GM21381 (cell line): Measurements from ENCODE around the gene SGMS1.
"Not testable (repeated sequence)": the region's sequence is repeated elsewhere in the genome, so short reads cannot be mapped to it uniquely, and the experiment has no call there.

Experiments
- ATAC-seq: cut with Tn5 transposase; IDR thresholded peaks from one replicate; pipeline ENCODE4 v1.9.1; 2021; ENCODE audit warnings: mild to moderate bottlenecking, moderate library complexity; ENCODE audit not compliant: unreplicated experiment

SGMS1 gene

DNA sequence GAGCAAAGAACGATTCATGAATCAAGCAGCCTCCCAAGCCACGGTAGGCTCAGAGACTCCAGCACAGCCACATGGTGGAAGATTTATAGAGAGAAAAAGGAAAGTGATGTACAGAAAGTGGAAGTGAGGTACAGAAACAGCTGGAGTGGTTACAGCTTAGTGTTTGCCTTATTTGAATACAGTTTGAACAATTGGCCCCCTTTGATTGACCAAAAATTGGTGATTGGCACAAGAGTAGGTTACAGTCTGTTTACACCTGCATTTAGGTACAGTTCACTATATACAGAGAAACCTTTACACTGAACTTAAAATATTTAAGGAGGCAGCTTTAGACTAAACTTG, 236.1 kb downstream of the SGMS1 start:
- ATAC-seq: peak; percentile 46

DNA sequence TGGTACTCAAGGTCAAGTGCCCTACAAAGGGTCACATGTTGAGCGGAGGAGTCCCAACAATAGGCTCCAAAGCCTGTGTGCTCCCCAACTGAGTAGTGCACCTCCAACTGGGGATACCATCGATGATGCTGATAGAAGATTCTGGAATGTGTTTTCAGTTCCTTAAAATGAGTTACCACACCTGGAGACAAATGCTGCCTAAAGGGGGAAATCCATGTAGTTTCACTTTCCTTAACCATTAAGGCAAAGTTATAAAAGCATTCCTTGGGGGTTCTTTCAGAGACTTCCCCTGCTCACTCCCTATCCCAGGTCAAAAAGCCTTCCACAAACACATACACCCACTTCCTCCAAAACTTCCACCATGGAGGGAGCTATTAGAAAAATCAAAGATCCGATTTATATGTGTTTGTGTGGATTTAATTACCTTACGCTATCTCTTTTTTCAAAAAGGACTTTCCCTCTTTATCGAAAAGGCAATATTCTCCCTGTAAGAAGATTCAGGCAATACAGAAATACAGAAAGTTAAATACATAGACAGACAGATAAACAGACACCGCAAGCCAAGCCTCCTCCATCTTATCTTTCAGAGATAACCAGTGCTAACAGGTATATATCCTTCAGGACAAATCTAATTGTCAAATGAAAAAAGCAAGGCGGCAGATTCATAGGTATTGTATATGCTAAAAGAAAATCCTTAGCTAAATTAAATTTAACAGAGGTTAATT, 236.6 kb downstream of the SGMS1 start:
- no peak for ATAC-seq

DNA sequence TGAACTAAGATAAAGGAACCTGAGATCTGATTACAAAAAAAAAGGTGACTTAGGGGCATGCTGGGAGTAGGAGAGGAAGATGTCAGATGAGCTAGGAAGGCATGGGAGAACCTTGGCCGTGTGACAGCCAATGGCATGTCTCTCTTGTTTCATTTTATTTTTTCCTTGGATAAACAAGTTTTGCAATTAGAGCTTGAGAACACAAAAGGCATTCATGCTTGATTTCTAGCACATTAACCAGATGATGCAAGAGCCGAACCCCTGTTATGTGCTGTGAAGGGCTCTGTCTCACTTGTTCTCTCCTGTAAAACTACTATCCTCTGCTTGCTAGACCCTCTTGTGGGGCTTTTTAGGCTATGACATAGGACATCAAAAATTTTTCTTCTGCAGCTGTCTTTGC, 238.1 kb downstream of the SGMS1 start:
- ATAC-seq: no peak

DNA sequence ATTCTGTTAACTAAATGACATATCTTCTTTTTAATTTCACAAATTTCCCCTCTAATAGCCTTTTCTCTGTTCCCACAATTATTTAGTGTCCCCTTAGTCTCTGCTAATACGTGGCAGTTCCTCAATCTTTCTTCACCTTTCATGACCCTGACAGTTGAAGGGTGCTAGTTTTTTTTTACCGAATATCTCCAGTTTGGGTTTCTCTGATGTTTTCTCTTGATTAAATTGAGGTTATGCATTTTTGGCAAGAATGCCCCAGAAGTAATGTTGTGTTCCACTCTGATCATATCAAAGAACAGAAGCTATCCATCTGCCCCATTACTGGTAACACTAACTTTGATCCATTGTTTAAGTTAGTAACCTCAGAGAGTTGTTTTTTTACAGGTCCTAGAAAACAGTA, 238.9 kb downstream of the SGMS1 start:
- ATAC-seq: no peak

DNA sequence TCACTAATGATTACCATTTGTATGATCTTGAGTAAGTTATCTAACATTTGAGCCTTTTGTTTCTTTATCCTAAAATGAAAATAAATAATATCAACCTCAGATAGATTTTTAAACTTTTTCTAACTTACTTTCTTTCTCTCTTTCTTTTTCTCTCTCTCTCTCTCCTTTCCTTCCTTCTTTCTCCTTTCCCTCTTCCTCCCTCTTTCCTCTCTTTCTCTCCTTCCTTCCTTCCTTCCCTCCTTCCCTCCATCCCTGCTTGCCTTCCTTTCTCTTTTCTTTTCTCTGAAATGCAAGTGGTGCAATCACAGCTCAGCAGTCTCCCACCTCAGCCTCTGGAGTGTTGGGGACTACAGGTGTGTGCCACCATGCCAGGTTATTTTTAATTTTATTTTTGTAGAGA, 239.5 kb downstream of the SGMS1 start:
- no peak for ATAC-seq

DNA sequence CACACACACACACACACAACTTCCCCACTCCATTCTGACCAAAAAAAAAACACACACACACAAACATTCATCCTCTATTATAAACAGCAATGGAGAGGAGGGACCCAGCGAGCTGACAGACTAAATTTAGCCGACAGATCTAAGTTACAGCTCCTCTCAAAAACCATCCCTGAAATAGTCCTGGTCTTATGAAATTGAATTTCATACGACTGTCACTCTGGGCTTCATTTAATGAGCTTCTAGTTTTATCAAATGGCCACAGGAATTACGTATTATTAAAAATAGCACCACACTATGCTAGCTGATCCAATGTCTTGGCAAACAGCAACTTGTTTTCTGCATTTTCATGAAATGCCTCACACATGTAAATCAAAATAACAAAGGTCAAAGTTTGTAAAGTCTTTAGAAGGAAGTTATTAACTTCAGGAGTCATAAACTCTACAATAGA, 241.2 kb downstream of the SGMS1 start:
- ATAC-seq: no peak

DNA sequence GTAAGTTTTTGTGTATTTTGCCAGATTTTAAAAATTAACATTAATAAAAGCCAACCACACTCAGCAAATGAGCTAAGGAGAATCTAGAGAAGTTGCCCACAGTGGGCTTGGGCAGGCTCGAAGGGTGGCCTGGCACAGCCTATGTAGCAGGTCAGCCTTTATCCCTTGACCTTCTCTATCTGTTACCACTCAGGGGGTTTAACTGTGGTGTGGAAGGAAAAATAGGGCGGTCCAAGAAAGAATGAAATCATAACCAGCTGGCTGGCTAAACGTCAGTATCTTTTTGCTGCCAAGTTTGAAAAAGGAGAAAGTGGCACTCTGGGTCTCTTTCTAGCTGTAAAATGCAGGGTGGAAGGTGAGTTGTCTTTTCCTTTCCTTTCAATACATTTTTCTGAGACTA, 242.1 kb downstream of the SGMS1 start:
- ATAC-seq: no peak

DNA sequence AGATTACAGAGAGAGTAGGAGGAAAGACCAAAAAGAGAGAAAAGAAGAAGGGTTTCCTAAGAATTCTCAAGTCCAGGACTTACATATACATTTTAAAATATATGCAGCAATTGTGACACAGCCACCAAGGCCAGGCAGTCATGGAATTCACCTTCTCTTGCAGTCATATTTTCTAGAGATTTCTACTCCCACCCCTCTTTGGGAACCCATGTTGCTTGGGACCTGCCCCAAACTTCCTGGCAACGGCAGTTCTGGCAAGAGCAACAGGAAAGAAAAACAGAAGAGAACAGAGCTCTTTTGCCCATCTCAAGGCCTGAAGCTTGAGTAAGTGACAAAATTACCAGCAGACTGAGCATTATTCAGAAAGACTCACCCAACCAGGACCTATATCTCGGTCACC, 244.1 kb downstream of the SGMS1 start:
- no peak for ATAC-seq

DNA sequence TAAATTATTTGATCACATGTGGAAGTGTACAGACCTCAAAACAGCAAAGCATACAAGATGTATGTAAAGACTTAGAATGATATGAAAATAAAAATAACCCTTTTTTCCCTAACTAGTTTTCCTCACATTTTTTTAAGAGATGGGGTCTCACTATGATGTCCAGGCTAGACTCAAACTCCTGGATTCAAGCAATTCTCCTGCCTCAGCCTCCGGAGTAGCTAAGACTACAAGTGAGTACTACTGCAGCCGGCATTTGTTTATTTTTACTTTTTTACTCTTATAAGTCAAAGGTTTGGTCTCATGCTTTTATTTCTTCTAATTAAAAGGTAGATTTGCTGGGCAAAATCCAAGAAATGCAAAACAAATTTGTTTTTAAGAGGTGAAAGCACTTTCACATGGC, 248.0 kb downstream of the SGMS1 start:
- no peak for ATAC-seq

DNA sequence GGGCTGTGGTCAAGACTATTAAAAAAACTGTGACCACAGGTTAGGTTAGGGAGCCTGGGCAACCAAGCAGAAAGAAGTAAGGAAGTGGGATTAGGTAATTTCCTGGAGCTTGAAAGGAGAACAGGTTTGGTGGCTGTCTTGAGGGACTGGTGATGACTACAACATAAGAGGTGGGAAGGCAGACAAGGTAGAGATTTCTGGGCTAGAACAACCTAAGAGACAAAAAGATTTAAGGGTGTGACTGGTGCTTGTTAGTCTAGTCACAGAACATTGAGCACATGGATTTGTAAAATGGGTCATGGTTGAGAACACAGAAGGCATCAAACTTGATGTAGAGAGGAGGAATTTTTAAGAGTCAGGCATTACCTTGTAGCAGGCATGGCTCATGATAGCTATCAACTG, 248.7 kb downstream of the SGMS1 start:
- ATAC-seq: no peak

DNA sequence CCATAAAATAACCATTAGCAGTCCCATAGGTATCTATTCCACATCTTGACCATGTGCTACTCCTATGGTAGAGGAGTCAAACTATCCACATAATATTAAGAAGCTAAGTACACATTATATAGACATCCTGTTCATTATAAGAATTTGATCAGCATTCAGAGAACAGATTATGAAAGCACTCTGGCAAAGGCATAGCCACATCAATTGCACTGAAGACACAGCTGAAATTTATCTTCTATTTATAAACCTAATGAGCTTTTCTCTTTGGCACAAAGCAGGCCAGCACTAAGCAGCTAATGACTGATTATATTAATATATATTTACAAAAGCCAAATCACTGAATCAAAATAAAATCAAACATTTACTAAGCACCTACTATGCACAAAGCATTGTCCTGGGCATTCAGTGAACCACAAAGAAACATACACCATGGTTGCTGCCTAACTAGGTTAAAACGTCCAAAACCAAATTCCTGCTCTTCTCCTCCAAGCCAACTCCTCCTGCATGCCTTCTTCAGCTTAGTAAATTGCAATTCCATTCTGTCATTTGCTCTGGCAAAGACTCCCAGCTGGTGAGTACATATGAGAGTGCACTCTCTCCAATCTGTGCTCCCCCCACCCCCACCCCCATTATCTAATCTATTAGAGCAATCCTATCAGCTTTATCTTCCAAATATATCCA, 249.8 kb downstream of the SGMS1 start:
- no peak for ATAC-seq

DNA sequence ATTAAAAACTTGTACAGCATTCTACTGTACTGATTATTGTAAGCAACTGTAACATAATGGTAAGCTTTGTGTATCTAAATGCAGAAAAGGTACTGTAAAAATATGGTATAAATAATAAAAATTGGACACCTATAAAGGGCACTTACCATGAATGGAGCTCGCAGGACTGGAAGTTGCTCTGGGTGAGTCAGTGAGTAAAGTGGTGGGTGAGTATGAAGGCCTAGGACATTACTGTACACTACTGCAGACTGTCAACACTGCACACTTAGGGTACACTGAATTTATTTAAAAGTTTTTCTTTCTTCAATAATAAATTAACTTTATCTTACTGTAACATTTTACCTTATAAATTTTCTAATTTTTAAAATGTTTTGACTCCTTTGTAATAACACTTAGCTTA, 253.8 kb downstream of the SGMS1 start:
- no peak for ATAC-seq

DNA sequence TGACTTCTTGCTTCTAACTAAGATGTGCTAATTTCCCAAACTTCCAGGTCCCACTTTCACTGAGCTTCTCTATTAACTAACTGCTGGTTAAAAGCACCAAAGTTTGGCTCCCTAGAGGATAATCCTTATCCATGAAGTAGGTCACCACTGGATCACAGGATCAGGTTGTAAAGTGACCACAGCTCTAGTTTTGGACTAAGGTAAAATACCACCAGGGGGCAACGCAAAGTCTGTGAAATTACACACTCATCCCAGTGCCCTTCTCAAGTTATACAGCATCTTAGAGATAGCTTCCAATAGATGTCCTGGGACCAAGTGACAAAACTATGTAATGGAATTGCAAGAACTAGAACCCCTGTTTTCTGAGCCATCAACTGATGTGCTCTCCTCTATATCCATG, 256.0 kb downstream of the SGMS1 start:
- ATAC-seq: no peak

DNA sequence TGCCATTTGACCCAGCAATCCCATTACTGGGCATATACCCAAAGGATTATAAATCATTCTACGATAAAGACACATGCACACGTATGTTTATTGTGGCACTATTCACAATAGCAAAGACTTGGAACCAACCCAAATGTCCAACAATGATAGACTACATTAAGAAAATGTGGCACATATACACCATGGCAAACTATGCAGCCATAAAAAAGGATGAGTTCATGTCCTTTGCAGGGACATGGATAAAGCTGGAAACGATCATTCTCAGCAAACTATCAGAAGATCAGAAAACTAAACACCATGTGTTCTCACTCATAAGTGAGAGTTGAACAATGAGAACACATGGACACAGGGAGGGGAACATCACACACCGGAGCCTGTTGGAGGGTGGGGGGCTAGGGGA, 257.3 kb downstream of the SGMS1 start:
- not testable (repeated sequence) for ATAC-seq

DNA sequence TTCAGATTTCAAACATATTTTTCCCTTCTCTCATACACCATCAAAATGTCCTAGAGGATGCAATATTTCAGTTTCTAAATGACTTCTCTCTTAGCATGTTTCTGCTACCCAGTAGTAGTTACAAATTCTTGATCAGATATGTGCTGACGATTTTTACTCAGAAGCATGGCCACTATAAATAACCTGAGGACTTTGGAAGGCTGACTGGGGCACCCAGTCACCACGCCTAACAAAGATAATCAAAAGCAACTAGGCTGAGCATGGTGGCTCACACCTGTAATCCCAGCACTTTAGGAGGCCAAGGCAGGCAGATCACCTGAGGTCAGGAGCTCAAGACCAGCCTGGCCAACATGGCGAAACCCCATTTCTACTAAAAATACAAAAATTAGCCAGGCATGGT, 259.0 kb downstream of the SGMS1 start:
- not testable (repeated sequence) for ATAC-seq

DNA sequence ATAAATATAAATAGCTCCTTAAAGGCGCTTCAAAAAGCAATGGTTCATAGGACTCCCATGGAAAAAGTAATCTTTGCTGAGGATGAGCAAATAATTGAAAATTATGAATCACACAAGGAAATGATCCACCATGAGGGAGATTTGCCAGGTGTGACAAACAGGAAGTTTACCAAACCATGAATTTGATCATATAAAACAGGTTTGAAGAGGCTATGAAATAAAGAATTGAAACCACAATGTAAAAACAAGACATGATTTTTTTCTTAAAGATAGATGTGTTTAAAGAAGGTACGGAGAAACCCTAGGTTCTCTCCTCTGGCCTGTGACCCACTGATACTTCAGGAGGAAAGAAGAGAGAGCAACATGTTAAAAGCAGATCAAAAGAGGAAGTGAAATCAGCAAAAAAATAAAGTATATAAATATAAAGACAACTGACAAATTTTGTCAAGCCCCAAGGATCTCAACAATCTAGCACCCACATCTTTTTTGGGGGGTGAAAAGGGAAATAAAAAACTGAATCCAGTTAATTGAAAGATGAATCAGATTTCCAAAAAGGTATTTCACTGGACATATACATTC, 261.1 kb downstream of the SGMS1 start:
- ATAC-seq: peak; percentile 76

DNA sequence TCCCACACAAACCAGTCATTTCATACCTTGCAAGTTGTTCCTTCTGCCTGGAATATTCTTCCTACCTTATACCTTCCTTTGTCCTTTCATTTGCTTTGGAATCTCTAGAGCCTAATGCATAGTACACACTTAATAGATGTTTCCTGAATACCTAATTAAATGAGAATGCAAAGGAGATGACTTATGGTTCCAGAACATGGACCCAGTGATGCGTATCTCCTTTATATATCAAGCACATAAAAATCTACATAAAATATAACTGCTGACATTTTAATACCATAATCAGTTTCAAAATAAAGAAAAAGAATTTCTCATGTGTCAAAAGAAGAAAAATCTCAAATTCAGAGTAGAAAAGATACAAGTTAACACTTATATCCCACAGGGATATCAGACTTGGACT, 261.8 kb downstream of the SGMS1 start:
- no peak for ATAC-seq

DNA sequence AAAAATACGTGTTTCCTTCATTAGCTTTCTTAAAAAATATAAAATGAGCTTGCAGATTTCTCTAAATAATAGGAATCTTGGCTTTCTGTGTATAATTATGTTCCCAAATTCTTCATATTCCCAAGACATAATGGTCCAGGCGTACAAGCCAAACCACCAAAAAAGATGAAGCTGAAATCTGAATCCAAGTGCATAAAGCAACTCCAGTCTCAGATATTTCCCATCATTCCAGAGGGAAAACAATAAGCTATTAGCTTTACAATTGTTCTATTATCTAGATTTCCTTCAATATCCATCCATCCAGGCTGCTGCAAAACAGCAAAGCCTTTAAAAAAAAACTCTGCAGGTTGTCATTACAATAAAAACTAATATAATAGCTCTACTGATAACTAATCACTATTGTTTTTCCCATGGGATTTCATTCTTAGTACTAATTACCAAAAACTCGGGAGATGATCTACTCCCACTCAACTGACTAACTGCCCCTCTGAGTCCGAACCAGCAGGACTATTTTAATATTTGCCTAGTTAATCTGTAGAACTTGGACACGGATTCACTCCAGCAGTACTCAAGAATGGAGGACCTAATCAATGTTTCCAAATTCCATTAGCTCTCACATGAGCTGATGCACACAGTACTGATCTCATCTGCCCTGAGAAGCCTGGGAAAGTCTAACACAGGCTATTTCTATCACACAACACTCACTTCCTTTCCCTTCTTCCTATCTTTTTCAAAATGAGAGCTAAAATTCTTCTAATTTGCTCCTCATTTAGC, 263.5 kb downstream of the SGMS1 start:
- ATAC-seq: no peak

DNA sequence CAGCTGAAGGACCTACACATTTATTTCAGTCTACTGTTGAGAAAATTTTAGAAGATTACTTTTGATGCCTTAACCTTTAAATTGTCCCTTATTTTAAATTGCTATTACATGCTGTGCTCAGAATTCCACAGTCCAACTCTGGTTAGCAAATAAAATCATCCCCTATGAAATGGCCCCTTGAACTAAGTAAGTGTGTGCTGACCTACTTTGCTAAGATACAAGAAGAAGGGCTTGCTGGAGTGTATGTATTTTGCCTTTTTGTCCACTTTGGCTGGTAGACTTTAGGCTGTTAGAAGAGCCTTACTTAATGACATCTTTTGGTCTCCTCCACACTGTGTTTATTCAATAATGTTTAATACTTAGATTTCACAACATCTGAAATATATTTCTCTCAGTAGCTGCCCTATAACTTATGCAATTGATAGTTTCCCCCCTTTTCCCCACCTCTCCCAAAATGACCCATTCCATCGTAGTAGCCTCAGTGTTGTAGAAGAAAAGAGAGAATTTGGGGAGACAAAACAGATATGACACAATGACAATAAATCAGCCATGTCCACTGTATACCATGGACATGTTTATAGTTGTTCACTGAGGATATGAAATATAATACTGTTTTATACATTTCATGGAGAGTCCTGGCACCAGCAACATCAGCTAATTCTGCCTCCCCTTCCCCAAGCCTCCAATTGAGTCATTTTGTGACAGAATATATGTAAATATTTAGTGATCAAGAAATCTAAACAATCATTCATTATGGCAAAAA, 264.6 kb downstream of the SGMS1 start:
- no peak for ATAC-seq

DNA sequence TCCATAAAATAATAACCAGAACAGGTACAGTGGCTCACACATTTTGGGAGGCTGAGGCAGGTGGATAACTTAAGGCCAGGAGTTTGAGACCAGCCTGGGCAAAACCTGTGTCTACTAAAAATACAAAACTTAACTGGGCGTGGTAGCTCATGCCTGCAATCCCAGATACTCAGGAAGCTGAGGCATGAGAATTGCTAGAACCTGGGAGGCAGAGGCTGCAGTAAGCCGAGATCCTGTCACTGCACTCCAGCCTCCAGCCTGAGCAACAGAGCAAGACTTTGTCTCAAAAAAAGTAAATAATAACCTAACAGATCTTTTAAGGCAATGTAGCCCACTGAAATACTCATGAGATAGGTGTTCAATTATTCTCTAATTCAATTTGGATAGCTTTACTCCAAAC, 265.3 kb downstream of the SGMS1 start:
- no peak for ATAC-seq

DNA sequence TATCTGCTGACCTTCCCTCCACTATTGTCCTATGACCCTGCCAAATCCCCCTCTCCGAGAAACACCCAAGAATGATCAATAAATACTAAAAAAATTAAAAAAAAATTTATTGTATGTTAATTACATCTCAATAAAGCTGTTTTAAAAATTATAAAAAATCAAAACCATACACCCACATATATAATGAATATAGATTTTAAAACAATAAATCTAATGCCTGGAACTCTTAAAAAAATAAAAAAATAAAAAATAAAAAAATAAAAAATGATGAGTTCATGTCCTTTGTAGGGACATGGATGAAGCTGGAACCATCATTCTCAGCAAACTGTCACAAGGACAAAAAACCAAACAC, 267.3 kb downstream of the SGMS1 start:
- ATAC-seq: not testable (repeated sequence)
